ENCODE measurements around the gene GBA2.

The GBA2 gene

DNA sequence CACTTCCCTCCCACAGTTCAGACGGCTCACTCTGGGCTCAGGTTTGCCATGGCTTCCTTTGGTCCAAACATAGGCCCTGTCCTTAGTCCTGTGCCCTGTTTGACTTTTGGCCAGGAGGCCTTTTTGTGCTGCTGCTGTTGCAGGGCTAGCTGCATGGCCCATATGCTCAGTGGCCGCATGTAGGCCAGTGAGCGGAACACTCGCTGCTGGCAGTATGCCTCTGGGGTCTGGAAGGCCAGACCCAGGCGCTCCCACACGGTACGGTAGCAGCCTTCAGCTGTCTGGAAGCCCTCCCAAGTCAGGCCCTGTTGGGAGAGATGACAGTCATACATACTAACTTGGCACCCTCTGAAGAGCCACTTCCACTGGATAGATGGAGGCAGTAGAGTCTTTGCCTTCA lies 11.9 kb downstream of the GBA2 start:
- DNase-seq = no peak

GRCh38 chr9:35736201-35736633 lies 12.8 kb downstream of the GBA2 start:
- DNase-seq = peak; percentile 70 to 82

GRCh38 chr9:35734096-35734495 lies 14.9 kb downstream of the GBA2 start:
- no peak for DNase-seq

DNA sequence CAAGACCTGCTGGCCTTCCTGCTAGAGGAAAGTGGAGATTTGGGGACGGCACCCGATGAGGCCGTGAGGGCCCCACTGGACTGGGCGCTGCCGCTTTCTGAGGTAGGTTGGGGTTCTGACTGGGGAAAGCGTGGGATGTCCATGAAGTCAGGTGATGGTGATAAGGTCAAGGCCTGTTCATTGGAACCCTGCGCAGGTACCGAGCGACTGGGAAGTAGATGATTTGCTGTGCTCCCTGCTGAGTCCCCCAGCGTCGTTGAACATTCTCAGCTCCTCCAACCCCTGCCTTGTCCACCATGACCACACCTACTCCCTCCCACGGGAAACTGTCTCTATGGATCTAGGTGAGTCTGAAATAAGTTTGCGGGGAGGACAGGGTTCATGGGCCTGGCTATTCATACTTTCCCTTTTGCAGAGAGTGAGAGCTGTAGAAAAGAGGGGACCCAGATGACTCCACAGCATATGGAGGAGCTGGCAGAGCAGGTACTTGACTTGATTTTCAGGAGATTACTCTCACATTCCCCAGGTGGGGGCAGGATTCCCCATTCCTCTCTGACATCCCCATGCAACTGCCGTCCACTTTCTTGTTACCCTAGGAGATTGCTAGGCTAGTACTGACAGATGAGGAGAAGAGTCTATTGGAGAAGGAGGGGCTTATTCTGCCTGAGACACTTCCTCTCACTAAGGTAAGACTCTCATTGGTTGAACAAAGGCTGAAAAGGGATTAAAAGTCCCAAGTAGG lies 16.1 kb downstream of the GBA2 start:
- DNase-seq = peak in 1 of 2 donors; percentile 35

DNA sequence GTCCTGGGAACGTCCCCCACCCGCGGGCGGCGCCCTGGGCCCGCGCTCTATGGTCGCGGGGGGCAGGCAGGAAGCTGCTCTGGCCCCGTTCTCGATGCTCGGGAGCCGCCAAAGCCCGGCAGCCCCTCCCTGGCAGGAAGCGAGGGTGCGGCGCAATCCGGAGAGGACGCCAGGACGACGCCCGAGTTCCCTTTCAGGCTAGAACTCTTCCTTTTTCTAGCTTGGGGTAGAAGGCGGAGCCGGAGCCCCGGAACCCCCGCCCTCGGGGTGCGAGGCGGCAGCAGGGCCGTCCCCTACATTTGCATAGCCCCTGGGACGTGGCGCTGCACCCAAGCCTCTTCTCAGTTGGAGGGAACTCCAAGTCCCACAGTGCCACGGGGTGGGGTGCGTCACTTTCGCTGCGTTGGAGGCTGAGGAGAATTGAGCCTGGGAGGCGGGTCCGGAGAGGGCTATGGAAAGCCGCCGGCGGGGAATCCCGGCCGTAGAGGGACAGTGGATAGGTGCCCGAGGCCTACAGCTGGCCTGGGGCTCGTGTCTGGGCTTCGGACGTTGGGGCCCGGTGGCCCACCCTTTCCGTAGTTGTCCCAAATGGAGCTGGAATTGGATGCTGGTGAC lies 16.7 kb downstream of the GBA2 start, which contains the start of the genes CREB3 and TLN1:
Gene CREB3 (plus strand): TSS at position 482 of the 615 bp plus-strand sequence. CDS start 107 bp downstream, at position 589.
Gene TLN1 (minus strand): TSS at position 11 of the 615 bp plus-strand sequence. CDS start 6,501 bp downstream, outside the sequence.
- DNase-seq = peak; percentile 98 to 99

DNA sequence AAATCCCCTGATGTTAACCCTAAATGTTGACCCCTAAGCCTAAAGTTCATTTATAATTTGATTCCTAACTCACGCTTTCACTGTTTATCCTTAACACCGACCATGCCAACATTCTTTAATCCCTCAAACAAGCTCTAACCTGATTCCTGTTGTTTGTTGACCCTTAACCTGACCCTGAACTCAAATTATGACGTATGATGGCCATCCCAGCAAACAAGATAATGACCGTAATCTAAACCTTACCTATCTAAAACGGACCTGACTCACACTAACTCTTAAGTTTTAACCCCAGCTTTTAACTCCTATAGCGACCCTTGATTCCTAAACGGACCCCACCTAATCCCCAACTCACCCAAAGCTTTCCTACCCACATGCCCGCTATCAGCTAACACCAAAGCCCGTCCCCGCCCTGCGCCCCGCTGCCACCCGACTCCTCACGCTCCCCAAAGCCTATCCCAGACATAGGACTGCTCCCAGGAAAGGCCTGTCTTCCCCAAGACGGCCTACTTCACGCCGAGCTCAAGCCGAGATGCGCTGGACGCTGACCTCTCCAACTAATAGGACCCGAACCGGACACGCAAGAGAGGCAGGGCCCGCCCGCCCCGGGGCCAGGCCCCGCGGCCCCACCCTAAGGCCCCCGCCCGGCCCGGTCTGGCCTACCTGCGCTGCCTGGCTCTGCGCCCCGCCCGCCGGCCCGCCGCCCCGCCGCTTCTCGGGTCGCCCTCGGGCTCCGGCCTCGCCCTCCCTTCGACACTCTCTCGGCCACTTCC lies 17.4 kb downstream of the GBA2 start:
- no peak for DNase-seq

GRCh38 chr9:35730486-35730854 lies 18.6 kb downstream of the GBA2 start:
- no peak for DNase-seq

DNA sequence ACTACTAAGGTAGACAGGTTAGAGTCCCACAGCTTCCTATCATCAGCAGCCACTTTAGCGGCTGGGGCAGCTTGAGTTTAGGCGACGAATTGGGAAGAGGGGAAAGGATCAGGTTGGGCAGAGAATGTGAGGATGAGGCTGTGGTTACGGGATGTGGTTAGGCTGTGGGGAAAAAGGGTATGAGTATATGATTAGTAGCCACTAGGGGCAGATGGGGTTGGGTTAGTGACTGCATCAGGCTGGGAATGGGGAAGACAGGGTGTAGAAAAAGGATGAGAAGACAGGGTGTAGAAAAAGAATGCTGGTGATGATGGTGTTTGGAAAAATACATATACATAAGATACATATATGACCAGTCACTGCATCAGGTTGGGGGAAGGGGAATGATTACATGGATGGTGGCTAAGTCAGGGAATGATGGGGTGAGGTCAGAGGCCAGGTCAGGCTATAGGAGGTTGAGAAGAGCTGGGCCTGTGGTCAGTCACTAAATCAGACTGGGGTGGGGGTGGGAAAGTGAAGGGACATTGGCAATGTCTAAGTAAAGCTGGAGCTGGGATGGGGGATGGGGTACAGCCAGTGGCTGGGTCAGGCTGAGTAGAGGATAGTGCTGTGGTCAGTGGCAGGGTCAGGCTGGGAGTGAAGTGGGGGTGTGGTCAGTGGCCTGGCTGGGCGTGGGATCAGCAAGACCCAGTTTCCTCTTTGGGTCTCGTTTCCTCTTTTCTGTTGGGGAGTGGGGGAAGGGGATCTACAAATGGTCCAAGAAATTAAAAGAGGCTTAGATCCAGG lies 19.1 kb downstream of the GBA2 start:
- peak; percentile 47 to 63 for DNase-seq

- DNase-seq = no peak
Measured at GRCh38 chr9:35729101-35729500, 19.9 kb downstream of the GBA2 start.

DNA sequence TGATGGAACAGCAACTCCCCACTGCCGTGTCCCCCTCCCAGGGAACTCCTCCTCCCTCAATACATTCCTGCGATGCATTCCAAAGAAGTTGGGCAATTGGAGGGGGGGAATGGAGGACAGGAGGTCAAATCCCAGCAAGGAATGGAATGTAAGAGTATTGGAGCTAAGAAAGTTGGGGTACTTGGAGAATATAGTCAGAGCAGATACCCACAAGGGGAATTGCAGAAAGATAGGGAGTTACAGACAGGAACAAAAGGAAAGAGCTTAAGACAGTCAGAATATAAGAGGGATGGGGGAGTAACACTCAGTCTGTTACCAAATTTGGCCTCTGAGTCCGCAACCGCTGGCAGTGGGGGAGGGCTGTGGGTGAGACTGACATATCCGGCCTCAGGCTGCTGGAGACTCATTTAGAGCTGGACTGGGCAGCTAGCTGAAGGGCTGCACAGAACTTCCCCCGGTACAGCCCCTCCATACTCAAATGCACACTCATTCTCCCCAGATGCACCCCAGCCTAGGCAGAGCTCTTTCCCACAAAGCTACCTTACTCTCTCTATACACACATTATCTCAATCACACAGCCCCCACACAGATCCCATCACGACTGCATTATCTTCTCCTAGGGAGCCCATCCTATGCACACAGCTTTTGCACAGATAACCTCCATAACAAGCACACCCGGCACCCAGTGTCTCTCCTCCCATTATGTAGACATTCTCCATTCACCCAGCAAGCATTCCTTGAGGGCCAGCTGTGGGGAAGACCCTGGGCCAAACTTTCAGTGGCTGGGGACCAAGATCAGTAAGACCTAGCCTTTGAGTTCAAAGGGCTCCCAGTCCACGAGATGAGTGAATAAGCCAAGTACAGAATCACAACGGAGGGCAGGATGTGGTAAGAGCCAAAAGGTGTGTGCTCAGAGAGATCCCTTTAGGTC lies 20.7 kb downstream of the GBA2 start:
- peak; percentile 42 for DNase-seq

GRCh38 chr9:35727676-35728040 lies 21.4 kb downstream of the GBA2 start:
- no peak for DNase-seq

GRCh38 chr9:35726931-35727330 lies 22.1 kb downstream of the GBA2 start:
- DNase-seq = peak; percentile 34 to 63

- DNase-seq = no peak
Measured at GRCh38 chr9:35725362-35725761, 23.7 kb downstream of the GBA2 start.

DNA sequence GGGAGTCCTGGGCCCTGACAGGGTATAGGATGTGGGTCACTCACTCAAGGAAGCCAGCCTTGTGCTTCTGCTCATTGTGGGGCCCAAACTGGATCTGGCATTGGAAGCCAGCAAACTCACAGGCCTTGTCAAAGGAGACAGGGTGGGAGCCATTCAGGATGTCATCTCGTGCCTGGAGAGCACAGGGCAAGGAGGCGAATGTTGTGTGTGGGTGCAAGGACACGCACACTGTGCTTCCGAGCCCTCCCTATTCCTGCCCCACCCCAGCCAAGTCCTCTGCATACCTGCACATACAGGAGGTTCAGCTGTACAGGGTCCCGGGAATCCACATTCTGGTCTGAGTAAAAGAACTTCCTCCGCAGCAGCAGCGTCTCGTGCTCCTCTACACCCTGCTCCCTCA lies 25.1 kb downstream of the GBA2 start:
- DNase-seq = no peak

GRCh38 chr9:35723426-35723825 lies 25.6 kb downstream of the GBA2 start:
- DNase-seq = no peak

DNA sequence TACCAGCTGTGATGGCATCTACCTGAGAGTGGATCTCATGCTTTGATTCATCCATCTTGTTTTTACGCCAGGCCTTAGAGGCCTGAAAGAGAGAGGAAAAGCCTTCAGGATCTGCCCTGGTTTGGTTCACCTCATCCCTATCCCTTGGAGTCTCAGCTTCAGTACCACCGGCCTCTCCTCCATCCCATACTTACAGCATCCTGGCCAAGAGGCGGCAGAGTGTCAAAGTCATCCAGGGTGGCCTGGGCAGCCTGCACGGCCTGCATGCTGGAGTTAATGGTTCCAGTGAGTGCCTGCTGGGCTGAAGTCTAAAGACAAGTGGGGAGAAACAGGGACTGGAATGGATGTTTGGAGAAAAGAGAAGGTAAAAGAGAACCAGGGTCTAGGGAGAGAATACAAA lies 29.5 kb downstream of the GBA2 start:
- no peak for DNase-seq

- DNase-seq = peak in 1 of 2 donors; percentile 64
Measured at GRCh38 chr9:35718721-35719511, 30.1 kb downstream of the GBA2 start.

- no peak for DNase-seq
Measured at GRCh38 chr9:35717132-35717870, 31.7 kb downstream of the GBA2 start.

GRCh38 chr9:35716230-35716629 lies 32.8 kb downstream of the GBA2 start:
- no peak for DNase-seq
